ENCODE data around the gene GNA12. TPM values are rescaled to one million over a fixed set of nuclear protein-coding genes. Genes with fewer than 3 reads are reported as not detected.

Gene GNA12
- total RNA-seq, 1 experiment from 2014 or later, result 35.5 TPM

GRCh38 chr7:2817456-2817855, 26.7 kb downstream of the GNA12 start:
- Histone ChIP-seq H3K27me3 (replicated peaks; ENCODE audit: insufficient read depth, low read depth, low read length, poor library complexity) (no peaks in the 10 kb centered on the region), H3K27ac (ENCODE audit: low read depth, low read length, poor library complexity, severe bottlenecking) (no peak overlapping the region), H3K9me3 (ENCODE audit: low read depth, low read length, poor library complexity, severe bottlenecking) (no peaks in the 10 kb centered on the region), H3K4me1 (ENCODE audit: insufficient read depth, low read length, poor library complexity, severe bottlenecking) (peaks cover 36% of the 10 kb centered on the region), H3K36me3 (ENCODE audit: insufficient read depth, low read length, poor library complexity, severe bottlenecking) (no peaks in the 10 kb centered on the region), H3K4me3 (ENCODE audit: low read depth, low read length, poor library complexity, severe bottlenecking) (no peak overlapping the region)
- POLR2A ChIA-PET (ENCODE audit: low non-redundant PET), result no interaction called here
- intact Hi-C loops (cut with micrococcal nuclease; ENCODE audit: unreplicated experiment), result no loop called here
- TF ChIP-seq CTCF (conservative IDR thresholded peaks at IDR 0.05; ENCODE audit: low read depth, low read length), result no peak
- TF ChIP-seq EZH2 (IDR thresholded peaks at IDR 0.05; ENCODE audit: borderline replicate concordance, low read depth, low read length, poor library complexity, severe bottlenecking), result no peak
- CTCF ChIA-PET, result no interaction called here
- DNase-seq (ENCODE audit: low spot score), result no peak
- no TSS peak for BruUV-seq (replicated peaks)

GRCh38 chr7:2815875-2816245, 28.2 kb downstream of the GNA12 start:
- Histone ChIP-seq H3K27me3 (replicated peaks; ENCODE audit: insufficient read depth, low read depth, low read length, poor library complexity) (no peaks in the 10 kb centered on the region), H3K36me3 (ENCODE audit: insufficient read depth, low read length, poor library complexity, severe bottlenecking) (no peaks in the 10 kb centered on the region), H3K4me1 (ENCODE audit: insufficient read depth, low read length, poor library complexity, severe bottlenecking) (peaks cover 25% of the 10 kb centered on the region), H3K9me3 (ENCODE audit: low read depth, low read length, poor library complexity, severe bottlenecking) (no peaks in the 10 kb centered on the region), H3K27ac (ENCODE audit: low read depth, low read length, poor library complexity, severe bottlenecking) (no peak overlapping the region), H3K4me3 (ENCODE audit: low read depth, low read length, poor library complexity, severe bottlenecking) (no peak overlapping the region)
- no peak for DNase-seq (ENCODE audit: low spot score)
- intact Hi-C loops (cut with micrococcal nuclease; ENCODE audit: unreplicated experiment), result no loop called here
- BruUV-seq (replicated peaks), result no TSS peak
- ChIA-PET CTCF (no interaction called here), POLR2A (ENCODE audit: low non-redundant PET) (no interaction called here)
- TF ChIP-seq CTCF (conservative IDR thresholded peaks at IDR 0.05; ENCODE audit: low read depth, low read length) (no peak), EZH2 (IDR thresholded peaks at IDR 0.05; ENCODE audit: borderline replicate concordance, low read depth, low read length, poor library complexity, severe bottlenecking) (no peak)

- Histone ChIP-seq H3K9me3 (ENCODE audit: low read depth, low read length, poor library complexity, severe bottlenecking) (no peaks in the 10 kb centered on the region), H3K27ac (ENCODE audit: low read depth, low read length, poor library complexity, severe bottlenecking) (no peak overlapping the region), H3K36me3 (ENCODE audit: insufficient read depth, low read length, poor library complexity, severe bottlenecking) (no peaks in the 10 kb centered on the region), H3K4me3 (ENCODE audit: low read depth, low read length, poor library complexity, severe bottlenecking) (no peak overlapping the region), H3K4me1 (ENCODE audit: insufficient read depth, low read length, poor library complexity, severe bottlenecking) (peaks cover 20% of the 10 kb centered on the region), H3K27me3 (replicated peaks; ENCODE audit: insufficient read depth, low read depth, low read length, poor library complexity) (no peaks in the 10 kb centered on the region)
- no peak for DNase-seq (ENCODE audit: low spot score)
- intact Hi-C loops (cut with micrococcal nuclease; ENCODE audit: unreplicated experiment), result no loop called here
- no TSS peak for BruUV-seq (replicated peaks)
- TF ChIP-seq EZH2 (IDR thresholded peaks at IDR 0.05; ENCODE audit: borderline replicate concordance, low read depth, low read length, poor library complexity, severe bottlenecking) (no peak), CTCF (conservative IDR thresholded peaks at IDR 0.05; ENCODE audit: low read depth, low read length) (no peak)
- CTCF ChIA-PET, result no interaction called here
- POLR2A ChIA-PET (ENCODE audit: low non-redundant PET), result interaction anchor here (0.6 kb wide), 1 partner anchor 18 kb away, joined by 5 read pairs; no protein-coding TSS in a partner anchor
Measured at GRCh38 chr7:2814946-2815874, 28.9 kb downstream of the GNA12 start.

Data from A673 (cell line).